ENCODE measurements around the gene MSH6. TPM values are rescaled to one million over a fixed set of nuclear protein-coding genes. Genes with fewer than 3 reads are reported as not detected.
A peak's percentile ranks its signal among the peaks of the same experiment; 100 is the strongest.

MSH6 gene
- total and polyA plus RNA-seq, 2 of the 13 experiments (the other 11 are each of a cell fraction or from before 2014, with no cell fraction given), result 20.8 to 113 TPM

- TF ChIP-seq, protein P1, sequence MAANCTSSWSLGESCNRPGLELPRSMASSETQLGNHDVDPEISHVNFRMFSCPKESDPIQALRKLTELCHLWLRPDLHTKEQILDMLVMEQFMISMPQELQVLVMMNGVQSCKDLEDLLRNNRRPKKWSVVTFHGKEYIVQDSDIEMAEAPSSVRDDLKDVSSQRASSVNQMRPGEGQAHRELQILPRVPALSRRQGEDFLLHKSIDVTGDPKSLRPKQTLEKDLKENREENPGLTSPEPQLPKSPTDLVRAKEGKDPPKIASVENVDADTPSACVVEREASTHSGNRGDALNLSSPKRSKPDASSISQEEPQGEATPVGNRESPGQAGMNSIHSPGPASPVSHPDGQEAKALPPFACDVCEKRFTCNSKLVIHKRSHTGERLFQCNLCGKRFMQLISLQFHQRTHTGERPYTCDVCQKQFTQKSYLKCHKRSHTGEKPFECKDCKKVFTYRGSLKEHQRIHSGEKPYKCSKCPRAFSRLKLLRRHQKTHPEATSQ (CRISPR knock-in tag; IDR thresholded peaks at IDR 0.05; ENCODE audit: borderline replicate concordance), result no peak
- TF ChIP-seq ZNF670 (CRISPR knock-in tag; IDR thresholded peaks at IDR 0.05; ENCODE audit: borderline replicate concordance), result peak; percentile 71; the same call in 1 of the 2 replicates
- TF ChIP-seq NR2C2 (CRISPR knock-in tag; IDR thresholded peaks at IDR 0.05; ENCODE audit: borderline replicate concordance), result no peak
- TF ChIP-seq ZNF451 (CRISPR knock-in tag; IDR thresholded peaks at IDR 0.05), result no peak
- no peak for TF ChIP-seq RFXANK (CRISPR knock-in tag; IDR thresholded peaks at IDR 0.05)
- no peak for TF ChIP-seq ZMYM2 (CRISPR knock-in tag; IDR thresholded peaks at IDR 0.05)
- TF ChIP-seq, protein P2, sequence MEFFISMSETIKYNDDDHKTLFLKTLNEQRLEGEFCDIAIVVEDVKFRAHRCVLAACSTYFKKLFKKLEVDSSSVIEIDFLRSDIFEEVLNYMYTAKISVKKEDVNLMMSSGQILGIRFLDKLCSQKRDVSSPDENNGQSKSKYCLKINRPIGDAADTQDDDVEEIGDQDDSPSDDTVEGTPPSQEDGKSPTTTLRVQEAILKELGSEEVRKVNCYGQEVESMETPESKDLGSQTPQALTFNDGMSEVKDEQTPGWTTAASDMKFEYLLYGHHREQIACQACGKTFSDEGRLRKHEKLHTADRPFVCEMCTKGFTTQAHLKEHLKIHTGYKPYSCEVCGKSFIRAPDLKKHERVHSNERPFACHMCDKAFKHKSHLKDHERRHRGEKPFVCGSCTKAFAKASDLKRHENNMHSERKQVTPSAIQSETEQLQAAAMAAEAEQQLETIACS (CRISPR knock-in tag; IDR thresholded peaks at IDR 0.05), result no peak
- TF ChIP-seq ZFP36L1 (CRISPR knock-in tag; IDR thresholded peaks at IDR 0.05), result no peak
- TF ChIP-seq ZNF543 (CRISPR knock-in tag; IDR thresholded peaks at IDR 0.05), result 0 out of 2 replicates have a peak, but pooled peaks have one; percentile 41
- no peak for TF ChIP-seq KAT2B (IDR thresholded peaks at IDR 0.05; ENCODE audit: borderline replicate concordance, low read depth, low read length)
- TF ChIP-seq, protein P3, sequence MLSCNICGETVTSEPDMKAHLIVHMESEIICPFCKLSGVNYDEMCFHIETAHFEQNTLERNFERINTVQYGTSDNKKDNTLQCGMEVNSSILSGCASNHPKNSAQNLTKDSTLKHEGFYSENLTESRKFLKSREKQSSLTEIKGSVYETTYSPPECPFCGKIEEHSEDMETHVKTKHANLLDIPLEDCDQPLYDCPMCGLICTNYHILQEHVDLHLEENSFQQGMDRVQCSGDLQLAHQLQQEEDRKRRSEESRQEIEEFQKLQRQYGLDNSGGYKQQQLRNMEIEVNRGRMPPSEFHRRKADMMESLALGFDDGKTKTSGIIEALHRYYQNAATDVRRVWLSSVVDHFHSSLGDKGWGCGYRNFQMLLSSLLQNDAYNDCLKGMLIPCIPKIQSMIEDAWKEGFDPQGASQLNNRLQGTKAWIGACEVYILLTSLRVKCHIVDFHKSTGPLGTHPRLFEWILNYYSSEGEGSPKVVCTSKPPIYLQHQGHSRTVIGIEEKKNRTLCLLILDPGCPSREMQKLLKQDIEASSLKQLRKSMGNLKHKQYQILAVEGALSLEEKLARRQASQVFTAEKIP (CRISPR knock-in tag; IDR thresholded peaks at IDR 0.05; ENCODE audit: borderline replicate concordance), result no peak
- TF ChIP-seq ZSCAN9 (CRISPR knock-in tag; IDR thresholded peaks at IDR 0.05; ENCODE audit: borderline replicate concordance), result no peak
- TF ChIP-seq MAX (IDR thresholded peaks at IDR 0.05), result peak; percentile 74
- TF ChIP-seq ZNF547 (CRISPR knock-in tag; IDR thresholded peaks at IDR 0.05), result no peak
- no peak for TF ChIP-seq ZKSCAN8 (CRISPR knock-in tag; IDR thresholded peaks at IDR 0.05; ENCODE audit: borderline replicate concordance)
- TF ChIP-seq SMAD1 (CRISPR knock-in tag; IDR thresholded peaks at IDR 0.05; ENCODE audit: borderline replicate concordance, low read depth), result no peak
- no peak for TF ChIP-seq DMTF1 (CRISPR knock-in tag; IDR thresholded peaks at IDR 0.05)
- TF ChIP-seq, protein P4, sequence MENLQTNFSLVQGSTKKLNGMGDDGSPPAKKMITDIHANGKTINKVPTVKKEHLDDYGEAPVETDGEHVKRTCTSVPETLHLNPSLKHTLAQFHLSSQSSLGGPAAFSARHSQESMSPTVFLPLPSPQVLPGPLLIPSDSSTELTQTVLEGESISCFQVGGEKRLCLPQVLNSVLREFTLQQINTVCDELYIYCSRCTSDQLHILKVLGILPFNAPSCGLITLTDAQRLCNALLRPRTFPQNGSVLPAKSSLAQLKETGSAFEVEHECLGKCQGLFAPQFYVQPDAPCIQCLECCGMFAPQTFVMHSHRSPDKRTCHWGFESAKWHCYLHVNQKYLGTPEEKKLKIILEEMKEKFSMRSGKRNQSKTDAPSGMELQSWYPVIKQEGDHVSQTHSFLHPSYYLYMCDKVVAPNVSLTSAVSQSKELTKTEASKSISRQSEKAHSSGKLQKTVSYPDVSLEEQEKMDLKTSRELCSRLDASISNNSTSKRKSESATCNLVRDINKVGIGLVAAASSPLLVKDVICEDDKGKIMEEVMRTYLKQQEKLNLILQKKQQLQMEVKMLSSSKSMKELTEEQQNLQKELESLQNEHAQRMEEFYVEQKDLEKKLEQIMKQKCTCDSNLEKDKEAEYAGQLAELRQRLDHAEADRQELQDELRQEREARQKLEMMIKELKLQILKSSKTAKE (CRISPR knock-in tag; IDR thresholded peaks at IDR 0.05; ENCODE audit: borderline replicate concordance), result no peak
- TF ChIP-seq ZMAT3 (CRISPR knock-in tag; conservative IDR thresholded peaks at IDR 0.05), result peak; percentile 51; the same call in 1 of the 2 replicates
These were observed 774 bp downstream of the MSH6 start (continued) for GRCh38 chr2:47783486-47784351.
